ENCODE data around the gene ADSL.

The ADSL gene

GRCh38 chr22:40416267-40416570 lies 69.9 kb downstream of the ADSL start:
- no peak for ATAC-seq
- no peak for TF ChIP-seq POU6F1 (CRISPR knock-in tag; IDR thresholded peaks at IDR 0.05; ENCODE audit: borderline replicate concordance, low read depth)
- no peak for TF ChIP-seq ZC3H10 (CRISPR knock-in tag; IDR thresholded peaks at IDR 0.05)
- TF ChIP-seq, protein P1, sequence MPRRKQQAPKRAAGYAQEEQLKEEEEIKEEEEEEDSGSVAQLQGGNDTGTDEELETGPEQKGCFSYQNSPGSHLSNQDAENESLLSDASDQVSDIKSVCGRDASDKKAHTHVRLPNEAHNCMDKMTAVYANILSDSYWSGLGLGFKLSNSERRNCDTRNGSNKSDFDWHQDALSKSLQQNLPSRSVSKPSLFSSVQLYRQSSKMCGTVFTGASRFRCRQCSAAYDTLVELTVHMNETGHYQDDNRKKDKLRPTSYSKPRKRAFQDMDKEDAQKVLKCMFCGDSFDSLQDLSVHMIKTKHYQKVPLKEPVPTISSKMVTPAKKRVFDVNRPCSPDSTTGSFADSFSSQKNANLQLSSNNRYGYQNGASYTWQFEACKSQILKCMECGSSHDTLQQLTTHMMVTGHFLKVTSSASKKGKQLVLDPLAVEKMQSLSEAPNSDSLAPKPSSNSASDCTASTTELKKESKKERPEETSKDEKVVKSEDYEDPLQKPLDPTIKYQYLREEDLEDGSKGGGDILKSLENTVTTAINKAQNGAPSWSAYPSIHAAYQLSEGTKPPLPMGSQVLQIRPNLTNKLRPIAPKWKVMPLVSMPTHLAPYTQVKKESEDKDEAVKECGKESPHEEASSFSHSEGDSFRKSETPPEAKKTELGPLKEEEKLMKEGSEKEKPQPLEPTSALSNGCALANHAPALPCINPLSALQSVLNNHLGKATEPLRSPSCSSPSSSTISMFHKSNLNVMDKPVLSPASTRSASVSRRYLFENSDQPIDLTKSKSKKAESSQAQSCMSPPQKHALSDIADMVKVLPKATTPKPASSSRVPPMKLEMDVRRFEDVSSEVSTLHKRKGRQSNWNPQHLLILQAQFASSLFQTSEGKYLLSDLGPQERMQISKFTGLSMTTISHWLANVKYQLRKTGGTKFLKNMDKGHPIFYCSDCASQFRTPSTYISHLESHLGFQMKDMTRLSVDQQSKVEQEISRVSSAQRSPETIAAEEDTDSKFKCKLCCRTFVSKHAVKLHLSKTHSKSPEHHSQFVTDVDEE (CRISPR knock-in tag; IDR thresholded peaks at IDR 0.05), result no peak
- no peak for TF ChIP-seq CSDC2 (CRISPR knock-in tag; IDR thresholded peaks at IDR 0.05)
- TF ChIP-seq CSRNP3 (CRISPR knock-in tag; IDR thresholded peaks at IDR 0.05), result no peak
- TF ChIP-seq, protein P2, sequence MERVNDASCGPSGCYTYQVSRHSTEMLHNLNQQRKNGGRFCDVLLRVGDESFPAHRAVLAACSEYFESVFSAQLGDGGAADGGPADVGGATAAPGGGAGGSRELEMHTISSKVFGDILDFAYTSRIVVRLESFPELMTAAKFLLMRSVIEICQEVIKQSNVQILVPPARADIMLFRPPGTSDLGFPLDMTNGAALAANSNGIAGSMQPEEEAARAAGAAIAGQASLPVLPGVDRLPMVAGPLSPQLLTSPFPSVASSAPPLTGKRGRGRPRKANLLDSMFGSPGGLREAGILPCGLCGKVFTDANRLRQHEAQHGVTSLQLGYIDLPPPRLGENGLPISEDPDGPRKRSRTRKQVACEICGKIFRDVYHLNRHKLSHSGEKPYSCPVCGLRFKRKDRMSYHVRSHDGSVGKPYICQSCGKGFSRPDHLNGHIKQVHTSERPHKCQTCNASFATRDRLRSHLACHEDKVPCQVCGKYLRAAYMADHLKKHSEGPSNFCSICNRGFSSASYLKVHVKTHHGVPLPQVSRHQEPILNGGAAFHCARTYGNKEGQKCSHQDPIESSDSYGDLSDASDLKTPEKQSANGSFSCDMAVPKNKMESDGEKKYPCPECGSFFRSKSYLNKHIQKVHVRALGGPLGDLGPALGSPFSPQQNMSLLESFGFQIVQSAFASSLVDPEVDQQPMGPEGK (CRISPR knock-in tag; IDR thresholded peaks at IDR 0.05; ENCODE audit: borderline replicate concordance), result no peak
- TF ChIP-seq TCF4 (CRISPR knock-in tag; IDR thresholded peaks at IDR 0.05; ENCODE audit: borderline replicate concordance), result no peak
- TF ChIP-seq OSR1 (CRISPR knock-in tag; IDR thresholded peaks at IDR 0.05), result no peak
- TF ChIP-seq ARNTL (CRISPR knock-in tag; IDR thresholded peaks at IDR 0.05; ENCODE audit: borderline replicate concordance, low read depth), result no peak
- no peak for TF ChIP-seq ZNF565 (CRISPR knock-in tag; conservative IDR thresholded peaks at IDR 0.05; ENCODE audit: low read depth)
- no peak for TF ChIP-seq ZNF70 (CRISPR knock-in tag; IDR thresholded peaks at IDR 0.05)
- no peak for TF ChIP-seq BACH2 (CRISPR knock-in tag; IDR thresholded peaks at IDR 0.05; ENCODE audit: borderline replicate concordance)
- no peak for TF ChIP-seq ESRRG (CRISPR knock-in tag; IDR thresholded peaks at IDR 0.05)
- no peak for TF ChIP-seq ZFP3 (CRISPR knock-in tag; IDR thresholded peaks at IDR 0.05)

GRCh38 chr22:40416636-40417035 lies 70.3 kb downstream of the ADSL start:
- no peak for TF ChIP-seq ZFP30 (CRISPR knock-in tag; IDR thresholded peaks at IDR 0.05)
- no peak for TF ChIP-seq POU6F1 (CRISPR knock-in tag; IDR thresholded peaks at IDR 0.05; ENCODE audit: borderline replicate concordance, low read depth)
- ATAC-seq, result no peak

DNA sequence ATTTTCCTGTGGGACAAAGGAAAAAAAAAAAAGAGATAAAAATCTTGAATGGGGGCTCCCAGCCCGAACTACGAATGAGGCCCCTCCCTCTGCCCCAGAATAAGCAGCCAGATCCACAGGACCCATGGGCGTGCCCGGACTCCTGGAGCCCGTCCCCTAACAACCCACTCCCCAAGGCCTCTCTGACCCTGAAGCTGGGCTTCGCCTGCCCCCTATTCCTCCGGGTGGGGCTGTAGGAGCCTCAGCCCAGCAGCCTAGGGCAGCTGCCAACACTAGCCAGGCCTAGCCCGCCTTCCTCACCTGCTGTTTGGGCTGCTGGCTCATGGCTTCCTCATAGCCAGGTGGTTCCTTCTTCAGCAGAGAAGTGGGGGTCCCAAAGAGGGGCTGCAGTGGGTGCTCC lies 70.7 kb downstream of the ADSL start:
- ATAC-seq, result no peak
- TF ChIP-seq ESRRG (CRISPR knock-in tag; IDR thresholded peaks at IDR 0.05) (no peak), ZNF565 (CRISPR knock-in tag; conservative IDR thresholded peaks at IDR 0.05; ENCODE audit: low read depth) (no peak), BACH2 (CRISPR knock-in tag; IDR thresholded peaks at IDR 0.05; ENCODE audit: borderline replicate concordance) (no peak), SNAI2 (CRISPR knock-in tag; IDR thresholded peaks at IDR 0.05) (no peak), ZNF70 (CRISPR knock-in tag; IDR thresholded peaks at IDR 0.05) (no peak), POU6F1 (CRISPR knock-in tag; IDR thresholded peaks at IDR 0.05; ENCODE audit: borderline replicate concordance, low read depth) (no peak), TOX (CRISPR knock-in tag; IDR thresholded peaks at IDR 0.05; ENCODE audit: borderline replicate concordance) (no peak), CREB5 (CRISPR knock-in tag; IDR thresholded peaks at IDR 0.05; ENCODE audit: low read depth) (no peak), PPARA (CRISPR knock-in tag; IDR thresholded peaks at IDR 0.05; ENCODE audit: borderline replicate concordance) (no peak), RARB (CRISPR knock-in tag; IDR thresholded peaks at IDR 0.05) (no peak), CSDC2 (CRISPR knock-in tag; IDR thresholded peaks at IDR 0.05) (no peak), ZNF8 (CRISPR knock-in tag; IDR thresholded peaks at IDR 0.05) (no peak)
- TF ChIP-seq, protein P1 (CRISPR knock-in tag; IDR thresholded peaks at IDR 0.05), result no peak
